Stimulated activated CD4-positive, alpha-beta T cell treated with anti-CD3 and anti-CD28 coated beads, TNF-alpha, amount 100 ng/mL, for 48 hours (primary cell): ENCODE results near the gene RRAD.

Source experiments
- DNase-seq, 3 donors: peaks; one replicate each; pipeline ENCODE4 v3.0.0-alpha.2; 2020; ENCODE audit warnings: low read depth in 3 of 3

The RRAD gene

GRCh38 chr16:66917741-66918140, 7.6 kb downstream of the RRAD start:
- no peak for DNase-seq

GRCh38 chr16:66916518-66916917, 8.8 kb downstream of the RRAD start:
- no peak for DNase-seq

DNA sequence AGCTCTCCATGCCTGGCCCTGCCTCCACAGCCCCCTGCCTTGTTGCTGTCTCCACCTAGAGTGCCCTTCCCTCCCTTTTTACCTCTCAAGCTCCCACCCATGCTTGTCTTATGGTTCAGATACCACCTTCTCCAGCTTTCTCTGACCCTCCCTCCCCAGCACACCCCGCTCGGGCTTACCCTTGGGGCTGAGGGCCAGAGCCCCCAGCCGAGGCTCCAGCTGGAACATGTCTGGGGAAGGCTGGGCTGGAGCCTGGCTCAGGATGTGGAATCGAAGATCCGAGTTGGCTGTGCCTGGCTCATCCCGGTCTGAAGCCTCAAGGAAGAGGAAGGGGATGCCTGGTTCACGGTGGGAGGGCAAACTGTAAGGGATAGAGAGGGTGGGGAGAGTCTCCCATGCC, 10.3 kb downstream of the RRAD start:
- no peak for DNase-seq

DNA sequence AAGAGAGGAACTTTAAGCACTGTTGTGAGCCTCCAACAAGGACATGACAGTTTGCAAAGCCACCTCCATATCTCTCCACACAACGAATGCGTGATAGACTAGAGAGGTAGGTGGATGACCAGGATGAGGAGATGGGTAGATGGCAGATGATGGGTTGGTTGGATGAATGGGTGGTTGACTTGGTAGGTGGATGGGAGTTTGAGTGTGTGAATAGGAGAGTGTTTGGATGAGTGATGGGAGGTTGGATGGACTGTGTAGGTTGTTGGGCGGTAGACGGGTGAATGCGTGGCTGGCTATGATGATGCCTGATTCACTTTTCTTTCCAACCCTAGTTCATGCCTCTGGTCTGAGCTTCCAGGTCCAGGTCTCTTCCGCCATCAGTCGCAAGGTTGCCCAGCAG, 10.8 kb downstream of the RRAD start:
- no peak for DNase-seq

- no peak for DNase-seq
Observed at GRCh38 chr16:66913711-66914110, 11.6 kb downstream of the RRAD start.

DNA sequence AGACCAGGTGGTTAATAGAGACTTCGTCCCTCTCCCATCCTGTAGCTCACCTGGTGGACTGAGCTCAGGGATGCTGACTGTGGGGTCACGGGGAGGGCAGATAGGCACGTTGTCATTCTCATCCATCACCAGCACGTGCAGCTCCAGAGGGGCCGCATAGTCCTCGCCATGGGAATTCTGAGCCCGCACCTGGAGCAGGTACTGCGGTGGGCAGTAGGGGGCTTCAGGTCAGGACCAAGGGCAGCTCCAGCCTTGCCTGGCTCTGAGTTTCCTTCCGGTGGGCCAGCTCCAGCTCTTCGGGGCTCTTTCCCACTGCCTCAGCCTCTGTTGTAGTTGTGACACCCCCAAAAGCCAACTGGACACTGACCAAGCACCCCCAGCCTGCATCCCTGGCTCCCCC, 12.3 kb downstream of the RRAD start:
- DNase-seq, result no peak

GRCh38 chr16:66911801-66912200, 13.5 kb downstream of the RRAD start:
- no peak for DNase-seq

GRCh38 chr16:66911112-66911511, 14.2 kb downstream of the RRAD start:
- DNase-seq, result no peak

DNA sequence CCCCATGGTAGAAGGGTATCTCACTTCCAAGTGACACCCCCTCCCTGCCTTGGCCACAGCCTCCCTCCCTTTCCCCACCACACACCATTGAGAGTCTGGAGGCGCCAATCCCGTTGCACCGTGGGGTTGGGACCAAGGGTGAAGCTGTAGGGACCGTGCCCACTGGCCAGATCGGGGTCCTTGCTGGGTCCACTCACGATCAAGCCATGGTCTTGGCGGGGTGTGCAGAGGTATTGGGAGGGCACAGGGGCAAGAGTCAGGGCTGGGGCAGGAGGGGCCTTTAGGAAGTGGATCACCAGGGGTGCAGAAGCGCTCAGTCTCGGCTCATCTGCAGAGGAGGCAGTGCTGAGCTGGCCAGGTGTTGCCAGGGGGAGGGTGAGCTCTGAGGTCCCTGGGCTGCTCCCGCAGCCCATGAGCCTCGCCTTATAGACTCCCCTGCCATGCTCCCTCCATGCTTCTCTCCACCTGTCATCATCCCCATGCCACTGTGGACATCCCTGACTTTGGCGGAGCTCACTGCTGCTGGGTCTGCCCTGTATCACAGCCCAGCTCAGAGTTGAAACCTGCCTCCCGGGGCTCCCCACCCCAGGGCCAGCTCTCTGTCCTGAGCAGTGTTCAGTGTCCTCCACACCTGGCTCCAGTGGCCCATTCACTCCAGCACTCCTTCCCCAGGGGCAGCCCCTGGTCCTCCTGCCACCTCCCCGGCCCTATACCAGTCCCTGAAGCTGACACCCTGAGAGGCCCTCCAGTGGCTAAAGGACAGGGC, 15.0 kb downstream of the RRAD start:
- no peak for DNase-seq

- DNase-seq, result no peak
Observed at GRCh38 chr16:66908762-66909559, 16.4 kb downstream of the RRAD start.

GRCh38 chr16:66908116-66908515, 17.2 kb downstream of the RRAD start:
- DNase-seq, result no peak

DNA sequence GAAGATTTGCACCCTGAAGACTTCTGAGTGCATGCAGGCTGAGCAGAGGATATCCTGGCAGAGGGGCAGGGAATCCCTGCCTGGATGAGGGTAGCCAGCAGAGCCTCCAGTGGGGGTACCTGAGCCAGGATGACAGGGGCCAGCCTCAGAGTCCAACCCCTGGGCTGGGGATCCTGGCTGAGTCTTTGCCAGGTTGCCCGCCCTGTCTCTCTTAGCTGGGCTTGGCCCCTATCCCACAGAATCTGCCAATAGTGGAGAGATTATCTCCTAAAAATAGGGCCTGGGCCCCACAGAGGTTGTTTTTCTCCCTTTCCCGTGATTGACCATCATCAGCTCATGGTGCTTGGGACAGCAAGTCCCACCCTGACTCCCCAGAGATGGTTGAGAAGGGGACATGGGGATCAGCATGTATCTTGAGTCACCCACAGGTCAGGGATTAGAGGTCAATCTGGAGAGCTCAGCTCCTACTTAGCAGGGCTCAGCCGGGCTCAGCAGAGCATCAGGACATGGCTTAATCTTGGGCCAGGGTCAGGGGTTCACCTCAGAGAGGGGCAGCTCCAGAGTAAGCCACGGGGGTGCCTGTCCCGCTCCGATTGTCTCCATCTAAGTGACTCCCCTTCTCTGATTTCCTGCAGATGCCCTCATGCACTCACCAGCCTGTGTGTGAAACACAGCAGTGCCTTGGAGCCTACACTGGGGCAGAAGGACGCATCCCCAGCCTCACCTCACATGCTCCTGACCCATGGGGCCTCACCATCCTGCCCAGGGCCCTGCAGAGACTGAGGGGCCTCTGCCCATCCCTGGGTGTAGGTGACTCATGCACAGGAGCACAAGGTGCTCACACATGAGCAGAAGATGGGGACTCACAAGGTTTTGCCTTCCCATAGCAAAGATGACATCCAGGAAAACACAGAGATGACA, 18.2 kb downstream of the RRAD start:
- DNase-seq, result no peak

GRCh38 chr16:66905633-66906539, 19.4 kb downstream of the RRAD start:
- peak; percentile 16 to 29 (median 29) for DNase-seq

- no peak for DNase-seq
Observed at GRCh38 chr16:66904846-66905632, 20.3 kb downstream of the RRAD start.

- DNase-seq, result no peak
Observed at GRCh38 chr16:66904428-66904845, 20.9 kb downstream of the RRAD start.

DNA sequence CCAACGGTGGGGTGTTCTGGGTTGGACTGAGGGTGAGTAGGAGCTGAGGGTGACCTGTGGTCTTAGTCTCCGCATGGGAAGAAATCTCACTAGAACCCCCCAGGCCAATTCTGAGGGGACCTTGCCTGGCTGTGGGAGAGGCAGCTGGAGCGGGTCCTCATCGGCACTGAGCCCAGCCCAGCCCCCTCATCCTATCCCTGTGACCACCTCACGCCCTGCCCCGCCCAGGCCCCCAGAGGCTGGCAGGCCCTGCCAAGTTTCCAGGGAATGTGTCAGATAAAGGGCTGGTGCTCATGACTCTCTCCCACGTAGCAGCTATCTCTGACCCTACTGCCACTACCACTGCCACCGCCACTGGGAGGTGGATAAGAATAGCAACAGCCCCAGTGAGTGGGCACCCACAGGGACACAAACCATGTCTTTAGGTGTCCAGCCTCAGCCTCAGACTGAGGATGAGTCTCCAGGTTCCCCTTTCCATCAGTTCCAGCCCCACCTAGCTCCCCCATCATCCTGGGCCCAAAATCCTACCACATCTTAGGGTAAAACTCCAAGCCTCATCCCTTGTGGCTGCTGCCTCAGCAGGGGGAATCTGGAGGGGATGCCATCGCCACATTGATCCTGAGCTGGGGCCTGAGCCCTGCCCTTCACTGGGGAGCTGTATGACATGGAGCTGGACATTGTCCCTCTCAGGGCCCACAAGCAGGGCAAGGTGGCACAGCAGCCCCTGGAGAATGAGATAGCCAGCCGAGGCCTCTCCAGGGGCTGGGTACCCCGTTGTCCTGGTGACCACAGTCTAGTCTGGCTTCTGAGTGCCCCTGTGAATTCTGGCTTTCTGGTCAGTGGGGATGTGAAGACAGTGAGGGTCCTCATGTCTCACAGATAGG, 21.5 kb downstream of the RRAD start:
- DNase-seq, result no peak

DNA sequence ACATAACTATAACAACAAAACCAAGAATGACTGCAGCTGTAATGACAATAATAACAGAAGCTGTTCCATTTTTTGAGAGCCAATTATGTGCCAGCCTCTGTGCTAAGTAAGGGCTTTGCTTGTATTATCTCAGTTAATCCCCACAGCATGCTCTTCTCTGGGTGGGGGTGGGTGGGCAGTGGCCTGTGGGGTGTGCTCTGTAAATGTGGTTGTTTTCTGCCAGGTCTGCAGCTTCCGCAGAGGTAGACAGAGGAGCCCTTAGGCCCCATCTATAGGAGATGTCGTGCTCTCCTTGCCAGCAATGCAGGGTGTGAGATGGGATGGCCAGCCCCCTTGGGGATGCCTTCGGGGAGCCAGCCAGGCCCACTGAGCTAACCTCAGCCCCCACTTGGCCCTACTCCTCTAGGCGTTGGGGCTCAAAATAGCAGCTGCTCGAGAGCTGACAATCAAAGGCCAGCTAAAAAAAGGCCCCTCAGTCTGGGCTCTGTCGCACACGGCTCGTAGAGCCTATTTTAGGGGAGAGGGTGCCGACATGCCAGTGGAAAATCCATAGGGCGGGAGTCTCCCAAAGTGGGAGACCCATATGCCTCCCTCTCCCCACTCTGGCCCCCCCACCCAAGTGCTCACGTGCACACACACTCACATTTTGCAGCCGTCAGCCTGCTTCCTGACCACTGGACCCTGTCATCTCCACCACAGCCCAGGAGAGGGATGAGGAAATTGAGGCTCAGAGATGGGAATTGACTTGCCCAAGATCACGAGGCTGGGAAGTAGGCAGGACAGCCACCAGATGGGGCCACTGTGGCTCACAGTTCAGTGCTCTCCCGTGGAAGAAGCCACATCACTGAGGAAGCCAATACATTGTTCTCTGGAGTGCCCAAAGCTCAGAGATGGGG, 22.4 kb downstream of the RRAD start:
- DNase-seq, result no peak

GRCh38 chr16:66901626-66902025, 23.7 kb downstream of the RRAD start:
- no peak for DNase-seq
